Measurements from ENCODE around the gene SAG. TPM values are rescaled to one million over a fixed set of nuclear protein-coding genes. Genes with fewer than 3 reads are reported as not detected.
A peak's percentile ranks its signal among the peaks of the same experiment; 100 is the strongest.

The SAG gene
- total and polyA plus RNA-seq, 7 donors: not detected

GRCh38 chr2:233387225-233387624, 79.6 kb downstream of the SAG start:
- peak overlapping the region; percentile 86 to 94 (median 88) for H3K27ac ChIP-seq
- peaks cover 0 to 63% (median 52%) of the 10 kb centered on the region in 4 donors for H3K4me1 ChIP-seq
- peak overlapping the region in 3 of 4 donors; percentile 8 to 24 (median 21) for H3K4me3 ChIP-seq
- intact Hi-C loops (cut with DNase I): loop anchor here (1.0 kb wide), 1 partner anchor 33 kb away; the partner anchor contains the start of gene DGKD
- H3K27me3 ChIP-seq: no peaks in the 10 kb centered on the region
- H3K36me3 ChIP-seq: peaks cover 0 to 13% (median 0%) of the 10 kb centered on the region in 4 donors
- peak; percentile 82 to 97 (median 95) for TF ChIP-seq EP300 (IDR thresholded peaks at IDR 0.05)
- peak in 1 of 4 donors; percentile 53 for TF ChIP-seq POLR2AphosphoS5 (IDR thresholded peaks at IDR 0.05)
- TF ChIP-seq POLR2A (IDR thresholded peaks at IDR 0.05): no peak
- 83 to 89% methylated on average over 13 of the region's 13 CpGs for WGBS, 2 donors
- peak; percentile 78 for DNase-seq
- no peaks in the 10 kb centered on the region for H3K9me3 ChIP-seq

GRCh38 chr2:233387667-233388528, 80.3 kb downstream of the SAG start:
- H3K9me3 ChIP-seq: no peaks in the 10 kb centered on the region
- peak overlapping the region in 3 of 4 donors; percentile 8 to 24 (median 21) for H3K4me3 ChIP-seq
- peak; percentile 97 for DNase-seq
- no peaks in the 10 kb centered on the region for H3K27me3 ChIP-seq
- WGBS, 2 donors: 66 to 77% methylated on average over 25 of the region's 25 CpGs
- peaks cover 0 to 63% (median 52%) of the 10 kb centered on the region in 4 donors for H3K4me1 ChIP-seq
- intact Hi-C loops (cut with DNase I): loop anchor here (1.0 kb wide), 1 partner anchor 34 kb away; the partner anchor contains the start of gene DGKD
- peak overlapping the region; percentile 86 to 94 (median 88) for H3K27ac ChIP-seq
- H3K36me3 ChIP-seq: peaks cover 0 to 13% (median 0%) of the 10 kb centered on the region in 4 donors
- TF ChIP-seq CTCF (IDR thresholded peaks at IDR 0.05) (no peak), POLR2A (IDR thresholded peaks at IDR 0.05) (peak in 1 of 2 donors; percentile 53), POLR2AphosphoS5 (IDR thresholded peaks at IDR 0.05) (peak in 3 of 4 donors; percentile 75 to 85 (median 81)), EP300 (IDR thresholded peaks at IDR 0.05) (peak; percentile 55 to 77 (median 70))

GRCh38 chr2:233389601-233390125, 82.0 kb downstream of the SAG start:
- 92 to 94% methylated on average over 8 of the region's 8 CpGs for WGBS, 2 donors
- H3K27me3 ChIP-seq: no peaks in the 10 kb centered on the region
- peak overlapping the region; percentile 86 to 94 (median 88) for H3K27ac ChIP-seq
- H3K4me1 ChIP-seq: peaks cover 0 to 56% (median 48%) of the 10 kb centered on the region in 4 donors
- H3K36me3 ChIP-seq: peaks cover 0 to 24% (median 0%) of the 10 kb centered on the region in 4 donors
- no peak for TF ChIP-seq CTCF (IDR thresholded peaks at IDR 0.05)
- TF ChIP-seq POLR2AphosphoS5 (IDR thresholded peaks at IDR 0.05): peak in 1 of 4 donors; percentile 11
- H3K9me3 ChIP-seq: no peaks in the 10 kb centered on the region
- intact Hi-C loops (cut with DNase I): no loop called here
- no peak for DNase-seq
- no peak overlapping the region for H3K4me3 ChIP-seq

GRCh38 chr2:233395687-233396086, 88.1 kb downstream of the SAG start:
- Histone ChIP-seq H3K27me3 (no peaks in the 10 kb centered on the region), H3K27ac (no peak overlapping the region), H3K4me3 (no peak overlapping the region), H3K36me3 (peaks cover 0 to 28% (median 0%) of the 10 kb centered on the region in 4 donors), H3K9me3 (no peaks in the 10 kb centered on the region), H3K4me1 (no peaks in the 10 kb centered on the region)
- TF ChIP-seq POLR2A (IDR thresholded peaks at IDR 0.05) (no peak), POLR2AphosphoS5 (IDR thresholded peaks at IDR 0.05) (no peak), EP300 (IDR thresholded peaks at IDR 0.05) (no peak), CTCF (IDR thresholded peaks at IDR 0.05) (no peak)
- DNase-seq: no peak
- WGBS, 2 donors: 91 to 98% methylated on average over 7 of the region's 7 CpGs
- intact Hi-C loops (cut with DNase I): no loop called here

Small RNA genes lying within 50 kb of the gene (small RNA-seq; reads per million reads assigned to genes)
- 0 reads per million in 3 donors for gene RF00019
- 342 to 393 (median 373) reads per million in 3 donors for gene SCARNA5
- 43.2 to 60.0 (median 54.7) reads per million in 3 donors for gene SCARNA6

Other genes starting within 250 kb of the SAG start
- gene INPP5D, start 247.5 kb upstream of the SAG start, total RNA-seq: 10 to 100 TPM in 1 of 4 donors, 1 to 10 TPM in 3; 6.4 to 20.8 (median 9.4) TPM
- 10 to 100 TPM in 1 of 3 donors, 1 to 10 TPM in 2; 4.2 to 44.8 (median 4.4) TPM for gene INPP5D, start 247.5 kb upstream of the SAG start, polyA plus RNA-seq
- gene ATG16L1, start 56.1 kb upstream of the SAG start, total RNA-seq: 10 to 100 TPM; 19.6 to 37.3 (median 32.4) TPM
- gene ATG16L1, start 56.1 kb upstream of the SAG start, polyA plus RNA-seq: 10 to 100 TPM; 16.2 to 19.2 (median 18.2) TPM
- gene DGKD, start 46.7 kb downstream of the SAG start, total RNA-seq: 10 to 100 TPM; 10.7 to 20.6 (median 16.0) TPM
- 10 to 100 TPM; 15.6 to 67.0 (median 19.7) TPM for gene DGKD, start 46.7 kb downstream of the SAG start, polyA plus RNA-seq